Nephron (organoid): Measurements from ENCODE around the gene TRIP11.

Source experiments
- H3K27ac Mint-ChIP-seq, 3 experiments: 2 replicates each; pipeline ENCODE4 v1.8.0; 2020; ENCODE audit warnings: mixed read lengths in 3 of 3, mild to moderate bottlenecking in 2 of 3, moderate library complexity in 1 of 3
- H3K27me3 Mint-ChIP-seq: 2 replicates; pipeline ENCODE4 v1.8.0; 2021; ENCODE audit warnings: low read depth, mild to moderate bottlenecking, moderate library complexity, mixed read lengths
- H3K36me3 Mint-ChIP-seq: 2 replicates; pipeline ENCODE4 v1.8.0; 2020; ENCODE audit warnings: low read depth, mixed read lengths
- H3K4me1 Mint-ChIP-seq: 2 replicates; pipeline ENCODE4 v1.8.0; 2020; ENCODE audit warnings: mixed read lengths
- H3K4me3 Mint-ChIP-seq, 3 experiments: 2 replicates each; pipeline ENCODE4 v1.8.0; 2020; ENCODE audit warnings: mild to moderate bottlenecking in 3 of 3, mixed read lengths in 3 of 3, moderate library complexity in 2 of 3
- H3K9me3 Mint-ChIP-seq: 2 replicates; pipeline ENCODE4 v1.8.0; 2020; ENCODE audit warnings: mixed read lengths
- CTCF ChIP-seq, 3 experiments: fragments of 200-600 bp; sonication (generic); IDR thresholded peaks; one replicate each; pipeline ENCODE4 v1.5.0; 2021; ENCODE audit warnings: antibody characterized with exemption in 3 of 3; ENCODE audit not compliant: unreplicated experiment in 3 of 3

TRIP11 gene

DNA sequence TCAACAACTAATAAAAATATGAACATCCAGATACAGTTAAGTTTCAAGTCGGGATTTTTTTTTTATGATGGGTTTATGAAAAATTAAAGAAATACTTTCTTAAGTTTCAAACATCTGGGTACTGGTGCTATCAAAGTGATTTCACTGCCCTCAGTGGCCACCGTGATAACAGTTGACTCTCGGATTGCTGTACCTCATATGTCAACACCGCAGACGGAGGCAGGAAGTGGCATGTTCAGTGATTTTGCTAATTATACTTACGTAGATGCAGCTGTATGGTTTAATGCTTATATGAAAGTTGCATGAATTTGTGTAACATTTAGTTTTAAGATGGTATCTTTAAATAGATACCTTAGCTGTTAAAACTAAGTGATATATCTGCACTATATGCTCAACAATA is 71.6 kb downstream of the TRIP11 start:
- H3K4me3 Mint-ChIP-seq = no peak overlapping the region
- no peaks in the 10 kb centered on the region for H3K9me3 Mint-ChIP-seq
- peaks cover 10% of the 10 kb centered on the region for H3K4me1 Mint-ChIP-seq
- TF ChIP-seq CTCF (IDR thresholded peaks at IDR 0.05; ENCODE audit: unreplicated experiment in 3 of 3) = no peak
- H3K36me3 Mint-ChIP-seq = peaks cover 38% of the 10 kb centered on the region
- peak overlapping the region in 2 of 3 experiments; percentile 27 to 51 for H3K27ac Mint-ChIP-seq
- H3K27me3 Mint-ChIP-seq = no peaks in the 10 kb centered on the region

DNA sequence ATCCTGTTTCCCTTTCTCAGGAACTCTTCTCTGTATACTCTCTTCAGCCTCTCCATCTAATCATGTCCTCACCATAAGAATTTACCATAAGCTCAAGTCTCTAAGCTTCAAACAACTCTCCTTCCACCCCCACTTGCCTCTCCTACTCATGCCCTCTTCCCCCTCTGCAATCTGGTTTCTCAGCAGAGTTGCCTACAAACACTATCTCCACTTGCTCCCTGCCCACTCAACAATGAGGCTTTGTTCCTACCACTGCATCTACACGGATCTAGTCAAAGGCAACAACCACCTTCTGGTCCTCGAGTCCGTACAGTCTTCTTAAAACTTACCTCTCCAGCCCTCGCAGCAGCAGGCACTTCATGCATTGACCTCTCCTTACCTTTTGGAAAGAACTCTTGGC is 75.1 kb downstream of the TRIP11 start:
- no peak for TF ChIP-seq CTCF (IDR thresholded peaks at IDR 0.05; ENCODE audit: unreplicated experiment in 3 of 3)
- H3K4me1 Mint-ChIP-seq = peaks cover 22% of the 10 kb centered on the region
- H3K4me3 Mint-ChIP-seq = no peak overlapping the region
- H3K27ac Mint-ChIP-seq = peak overlapping the region; percentile 41 to 82 (median 80)
- H3K9me3 Mint-ChIP-seq = no peaks in the 10 kb centered on the region
- H3K27me3 Mint-ChIP-seq = peaks cover 3% of the 10 kb centered on the region
- peaks cover 22% of the 10 kb centered on the region for H3K36me3 Mint-ChIP-seq

GRCh38 chr14:91964011-91964410 is 75.8 kb downstream of the TRIP11 start:
- no peak for TF ChIP-seq CTCF (IDR thresholded peaks at IDR 0.05; ENCODE audit: unreplicated experiment in 3 of 3)
- H3K36me3 Mint-ChIP-seq = peaks cover 15% of the 10 kb centered on the region
- peaks cover 22% of the 10 kb centered on the region for H3K4me1 Mint-ChIP-seq
- H3K27ac Mint-ChIP-seq = peak overlapping the region; percentile 41 to 86 (median 82)
- peaks cover 3% of the 10 kb centered on the region for H3K27me3 Mint-ChIP-seq
- H3K4me3 Mint-ChIP-seq = peak overlapping the region in 1 of 3 experiments; percentile 13
- no peaks in the 10 kb centered on the region for H3K9me3 Mint-ChIP-seq

DNA sequence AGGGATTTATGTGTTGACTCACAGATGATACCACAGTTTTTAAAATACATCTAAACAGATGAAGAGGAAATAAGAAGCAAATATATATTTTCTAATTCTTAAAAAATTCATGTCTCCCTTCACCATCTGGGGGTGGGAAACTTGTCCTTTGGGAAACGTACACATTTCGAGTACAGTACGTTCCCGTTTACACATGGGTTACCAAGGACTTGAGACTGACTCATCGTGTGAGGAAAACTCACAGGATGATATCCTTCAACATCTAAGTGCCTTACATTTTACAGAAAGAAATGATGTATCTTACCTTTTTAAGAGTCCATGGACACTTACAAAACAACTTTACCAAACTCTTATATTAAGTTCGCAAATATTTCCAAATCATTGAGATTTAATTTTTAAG is 76.4 kb downstream of the TRIP11 start:
- Mint-ChIP-seq H3K4me1 (peaks cover 22% of the 10 kb centered on the region), H3K9me3 (no peaks in the 10 kb centered on the region), H3K36me3 (peaks cover 10% of the 10 kb centered on the region), H3K4me3 (no peak overlapping the region), H3K27me3 (peaks cover 3% of the 10 kb centered on the region), H3K27ac (peak overlapping the region; percentile 41 to 86 (median 82))
- no peak for TF ChIP-seq CTCF (IDR thresholded peaks at IDR 0.05; ENCODE audit: unreplicated experiment in 3 of 3)

DNA sequence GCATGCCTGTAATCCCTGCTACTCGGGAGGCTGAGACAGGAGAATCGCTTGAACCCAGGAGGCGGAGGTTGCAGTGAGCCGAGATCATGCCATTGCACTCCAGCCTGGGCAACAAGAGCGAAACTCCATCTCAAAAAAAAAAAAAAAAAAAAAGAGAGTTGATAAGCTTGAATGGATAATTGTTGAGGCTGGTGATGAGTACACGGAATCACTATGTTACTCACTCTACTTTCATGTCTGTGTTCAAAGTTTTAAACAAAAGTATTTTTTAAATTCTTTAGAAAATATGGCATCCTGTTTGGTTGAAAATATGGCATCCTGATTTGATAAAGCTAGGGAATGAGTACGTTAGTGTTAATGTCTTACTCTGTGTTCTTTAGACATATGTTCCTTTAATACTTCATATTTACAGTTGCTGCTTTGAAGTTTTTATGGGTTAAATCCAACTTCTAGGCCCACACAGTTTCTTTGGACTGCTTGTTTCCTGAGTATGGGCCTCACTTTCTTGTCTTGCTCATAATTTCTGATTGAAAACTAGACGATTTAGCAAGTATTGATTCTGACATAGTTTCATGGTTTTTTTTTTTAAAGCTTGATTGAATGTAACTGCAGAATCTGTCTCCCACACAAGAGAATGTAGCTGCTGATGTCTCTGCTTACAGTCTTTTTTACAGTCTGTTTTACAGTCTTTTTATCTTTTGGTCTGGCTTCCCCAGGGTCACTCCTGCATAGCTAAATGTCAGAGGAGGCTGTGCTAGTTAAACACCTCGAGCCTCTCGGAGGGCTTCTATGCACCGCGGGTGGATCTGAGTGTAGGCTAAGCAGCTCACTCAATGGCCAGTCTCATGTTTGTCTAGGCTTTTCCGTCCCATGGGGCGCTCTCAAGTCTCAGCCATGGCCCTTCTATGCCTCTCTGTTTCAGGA is 78.3 kb downstream of the TRIP11 start:
- H3K27ac Mint-ChIP-seq = peak overlapping the region; percentile 87 to 93 (median 93)
- H3K4me1 Mint-ChIP-seq = peaks cover 22% of the 10 kb centered on the region
- no peak for TF ChIP-seq CTCF (IDR thresholded peaks at IDR 0.05; ENCODE audit: unreplicated experiment in 3 of 3)
- no peaks in the 10 kb centered on the region for H3K9me3 Mint-ChIP-seq
- H3K36me3 Mint-ChIP-seq = no peaks in the 10 kb centered on the region
- H3K4me3 Mint-ChIP-seq = no peak overlapping the region
- peaks cover 5% of the 10 kb centered on the region for H3K27me3 Mint-ChIP-seq
